Measurements from ENCODE around the gene ANP32E. TPM values are rescaled to one million over a fixed set of nuclear protein-coding genes. Genes with fewer than 3 reads are reported as not detected.

ANP32E gene
- total and polyA plus RNA-seq, 2 of the 4 experiments (the other 2 are of a cell fraction) = 5.9 to 18.4 TPM

DNA sequence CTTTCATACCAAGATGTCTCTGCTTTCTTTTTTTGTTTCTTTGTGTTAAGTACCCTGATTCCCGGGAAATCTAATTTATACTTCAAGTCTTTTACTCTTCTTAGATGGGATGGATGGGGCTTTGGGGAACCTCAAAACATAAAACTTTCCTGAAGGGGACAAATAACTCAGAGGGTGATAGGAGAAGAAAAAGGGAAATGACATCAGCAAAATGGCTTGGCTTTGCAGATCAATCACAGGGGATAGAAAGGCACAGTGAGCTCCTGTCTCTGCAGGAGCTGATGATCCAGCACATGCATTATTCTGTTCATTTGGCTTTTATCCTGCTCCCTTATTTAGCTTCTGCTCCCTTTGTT lies 20.3 kb upstream of the ANP32E start:
- peak overlapping the region; percentile 60 for H3K23ac ChIP-seq (ENCODE audit: low read depth, low read length)
- intact Hi-C loops (cut with micrococcal nuclease) (loop anchor here (1.0 to 5.0 kb wide), 2 partner anchors 25 to 306 kb away; no protein-coding TSS in a partner anchor), in situ Hi-C loops (cut with MboI; ENCODE audit: low sequenced_read_pairs) (no loop called here), dilution Hi-C loops (cut with HindIII; ENCODE audit: low sequenced_read_pairs, unreplicated experiment) (no loop called here)
- no peak overlapping the region for H2BK5ac ChIP-seq (ENCODE audit: low read depth, low read length, poor library complexity, severe bottlenecking)
- CTCF ChIA-PET = interaction anchor here (0.5 to 2.2 kb wide), 11 partner anchors 11 to 315 kb away, joined by 3 to 31 read pairs (median 4); partner anchors contain the start of genes C1orf54, CIART and RPRD2
- H3K4ac ChIP-seq (ENCODE audit: low read depth, low read length) = peak overlapping the region; percentile 79
- peak overlapping the region in 1 of 2 experiments; percentile 84; a peak in 2 of 4 replicates for H4K8ac ChIP-seq (ENCODE audit: low read depth in 2 of 2, low read length in 2 of 2)
- H2BK120ac ChIP-seq (ENCODE audit: low read depth, low read length) = peak overlapping the region; percentile 57; the same call in 1 of the 2 replicates
- peak overlapping the region; percentile 83 for H2AFZ ChIP-seq (replicated peaks; ENCODE audit: low read length, poor library complexity)
- ATAC-seq (ENCODE audit: low read depth) (no peak; the same call in 1 of the 2 replicates), DNase-seq (no peak)
- H3K4me2 ChIP-seq (ENCODE audit: low read depth, low read length) = peak overlapping the region; percentile 64
- peak overlapping the region; percentile 72; the same call in 1 of the 2 replicates for H3K14ac ChIP-seq (replicated peaks; ENCODE audit: low read depth, low read length)
- TF ChIP-seq RCOR1 (IDR thresholded peaks at IDR 0.05; ENCODE audit: insufficient replicate concordance, low read length) = no peak
- POLR2A ChIA-PET (ENCODE audit: unreplicated experiment) = interaction anchor here (1.0 to 1.2 kb wide), 2 partner anchors 16 to 260 kb away, joined by 5 to 6 read pairs; partner anchors contain the start of genes C1orf54 and FALEC
- no peak overlapping the region for H4K5ac ChIP-seq (ENCODE audit: low read depth, low read length)
- H2AK9ac ChIP-seq (replicated peaks; ENCODE audit: low read depth, low read length, poor library complexity) = peak overlapping the region; percentile 17
- H3K27ac ChIP-seq (ENCODE audit: insufficient read depth, low read length) = no peak overlapping the region
- H4K20me1 ChIP-seq (ENCODE audit: insufficient read depth, low read length) = no peaks in the 10 kb centered on the region
- BruUV-seq (replicated peaks) = no TSS peak
- H2AK5ac ChIP-seq (ENCODE audit: low read depth, low read length) = no peak overlapping the region; the same call in 1 of the 2 replicates
- H3K9me3 ChIP-seq (ENCODE audit: control insufficient read depth, insufficient read depth, low read length) = no peaks in the 10 kb centered on the region
- H3K4me1 ChIP-seq (ENCODE audit: control insufficient read depth, insufficient read depth, low read length) = peaks cover 24% of the 10 kb centered on the region
- peak overlapping the region; percentile 41; the same call in 1 of the 2 replicates for H2BK20ac ChIP-seq (ENCODE audit: low read depth, low read length)
- H3K4me3 ChIP-seq (ENCODE audit: insufficient read depth, low read depth, low read length) = no peak overlapping the region
- H2BK15ac ChIP-seq (ENCODE audit: low read depth, low read length) = no peak overlapping the region; the same call in 2 of the 3 replicates
- no peaks in the 10 kb centered on the region for H3K79me1 ChIP-seq (ENCODE audit: low read depth in 1 of 2, low read length in 2 of 2)
- H3K9ac ChIP-seq (ENCODE audit: low read depth, low read length) = peak overlapping the region; percentile 31; the same call in 1 of the 2 replicates
- WGBS, 2 experiments (ENCODE audit: extremely low coverage in 2 of 2, insufficient read length in 1 of 2) = no CpG with 5 or more reads among the region's 1 CpG
- H3K18ac ChIP-seq (ENCODE audit: low read depth, low read length) = no peak overlapping the region
- peaks cover 3% of the 10 kb centered on the region; the same call in 1 of the 2 replicates for H3K9me1 ChIP-seq (ENCODE audit: insufficient read depth, low read length)
- no peak overlapping the region for H4K91ac ChIP-seq (ENCODE audit: insufficient read depth, low read depth, low read length)
- H3K36me3 ChIP-seq (ENCODE audit: control insufficient read depth, insufficient read depth, low read length) = no peaks in the 10 kb centered on the region
- H3K56ac ChIP-seq (ENCODE audit: extremely low read depth, insufficient read depth, low read length) = no peak overlapping the region
- H3K27me3 ChIP-seq (ENCODE audit: control insufficient read depth, insufficient read depth, low read length) = no peaks in the 10 kb centered on the region

Measured in IMR-90 (cell line).